Ishikawa (cell line): Measurements from ENCODE around the gene DAGLA.

Experiments used
- CEBPB ChIP-seq: IDR thresholded peaks from 2 replicates; pipeline ENCODE4 v1.6.1; 2012
- CREB1 ChIP-seq: IDR thresholded peaks from 2 replicates; pipeline ENCODE4 v1.6.1; 2012; ENCODE audit warnings: low read depth
- EGR1 ChIP-seq: IDR thresholded peaks from 2 replicates; pipeline ENCODE4 v1.6.1; 2012
- EP300 ChIP-seq: IDR thresholded peaks from 2 replicates; pipeline ENCODE4 v1.6.1; 2012; ENCODE audit warnings: borderline replicate concordance
- FOXM1 ChIP-seq: IDR thresholded peaks from 2 replicates; pipeline ENCODE4 v1.6.1; 2012; ENCODE audit warnings: low read depth, borderline replicate concordance
- MAX ChIP-seq: IDR thresholded peaks from 2 replicates; pipeline ENCODE4 v1.6.1; 2012
- NFIC ChIP-seq: IDR thresholded peaks from 2 replicates; pipeline ENCODE4 v1.6.1; 2012
- RAD21 ChIP-seq: IDR thresholded peaks from 2 replicates; pipeline ENCODE4 v1.6.1; 2012; ENCODE audit warnings: low read depth
- REST ChIP-seq: IDR thresholded peaks from 2 replicates; pipeline ENCODE4 v1.6.1; 2012; ENCODE audit warnings: low read depth, mild to moderate bottlenecking
- TAF1 ChIP-seq: IDR thresholded peaks from 2 replicates; pipeline ENCODE4 v1.6.1; 2012; ENCODE audit warnings: low read depth, mild to moderate bottlenecking
- TEAD4 ChIP-seq: IDR thresholded peaks from 2 replicates; pipeline ENCODE4 v1.6.1; 2012
- USF1 ChIP-seq: IDR thresholded peaks from 2 replicates; pipeline ENCODE4 v1.6.1; 2012
- YY1 ChIP-seq: IDR thresholded peaks from 2 replicates; pipeline ENCODE4 v1.6.1; 2012; ENCODE audit warnings: low read depth

GRCh38 chr11:61717286-61718033, 37.3 kb downstream of the DAGLA start:
- TF ChIP-seq USF1, result no peak
- TF ChIP-seq REST, result no peak
- TF ChIP-seq TEAD4, result no peak
- TF ChIP-seq TAF1, result no peak
- TF ChIP-seq CEBPB, result no peak
- no peak for TF ChIP-seq EP300
- TF ChIP-seq MAX, result no peak
- no peak for TF ChIP-seq NFIC
- TF ChIP-seq FOXM1, result no peak
- TF ChIP-seq YY1, result no peak
- TF ChIP-seq EGR1, result no peak
- no peak for TF ChIP-seq CREB1
- TF ChIP-seq RAD21, result no peak
